K562 (cell line): Measurements from ENCODE around the gene TUT1. TPM values are rescaled to one million over a fixed set of nuclear protein-coding genes. Genes with fewer than 3 reads are reported as not detected.
A peak's percentile ranks its signal among the peaks of the same experiment; 100 is the strongest.

ENCODE experiments used
- BRCA1 ChIP-seq, 2 experiments: fragments of 450-650 bp in 1 of 2; sonication (generic) in 1 of 2; formaldehyde crosslinking in 1 of 2; IDR thresholded peaks; 2 replicates each; pipeline versions ENCODE4 v1.5.0 to v1.6.1; 2017 to 2020; ENCODE audit warnings: mild to moderate bottlenecking in 1 of 2, missing genetic modification reagents in 1 of 2
- DIDO1 ChIP-seq: fragments of 450-650 bp; IDR thresholded peaks from 2 replicates; pipeline ENCODE4 v1.6.1; 2016; ENCODE audit warnings: low read depth, missing biosample characterization, missing genetic modification characterization
- DMBX1 ChIP-seq: fragments of 250-450 bp; sonication (Bioruptor Pico); IDR thresholded peaks from 2 replicates; pipeline ENCODE4 v1.8.0; 2022; ENCODE audit warnings: inconsistent platforms, mild to moderate bottlenecking, moderate library complexity, borderline replicate concordance
- MED1 ChIP-seq: sonication (generic); formaldehyde crosslinking; IDR thresholded peaks from 2 replicates; pipeline ENCODE4 v1.8.1; 2023; ENCODE audit warnings: missing genetic modification reagents, borderline replicate concordance
- SIN3B ChIP-seq: fragments of 450-650 bp; IDR thresholded peaks from 2 replicates; pipeline ENCODE4 v1.6.1; 2017; ENCODE audit warnings: low read depth, mild to moderate bottlenecking, moderate library complexity
- TGIF2 ChIP-seq: sonication (generic); formaldehyde crosslinking; IDR thresholded peaks from 2 replicates; pipeline ENCODE4 v1.8.1; 2022; ENCODE audit warnings: mild to moderate bottlenecking, missing genetic modification reagents, moderate library complexity
- ZNF175 ChIP-seq: fragments of 200-800 bp; sonication (Bioruptor generic); IDR thresholded peaks from 2 replicates; pipeline ENCODE4 v1.6.1; 2016; ENCODE audit warnings: low read depth, mild to moderate bottlenecking, missing genetic modification characterization, missing compliant biosample characterization
- ZNF707 ChIP-seq: fragments of 250-450 bp; sonication (Bioruptor Pico); conservative IDR thresholded peaks from 2 replicates; pipeline ENCODE4 v1.8.0; 2022; ENCODE audit warnings: inconsistent platforms, mild to moderate bottlenecking, moderate library complexity
- polyA plus RNA-seq, 8 experiments: library from polyadenylated mRNA; depleted of rRNA in 4 of 8; stranded (reverse) in 5 of 8; unstranded in 3 of 8; fragments of >200 nt; fragmentation: Nextera tagmentation in 2 of 8; fragmentation: Illumina TruSeq in 1 of 8; extraction: Ambion mirVana in 2 of 8; extraction: Trizol in 1 of 8; gene quantifications; 2 replicates each; pipeline versions ENCODE4 v1.2.1 to v1.2.3, GENCODE V29; 2011 to 2014; ENCODE audit warnings: inconsistent platforms in 1 of 8, missing spikeins in 1 of 8
- total RNA-seq, 7 experiments: library from RNA; depleted of rRNA in 6 of 7; stranded (reverse); fragments of >200 nt in 6 of 7; fragmentation: Illumina TruSeq in 2 of 7; extraction: Trizol in 2 of 7; gene quantifications; 2 replicates each; pipeline versions ENCODE4 v1.2.1 to v1.2.3, GENCODE V29; 2011 to 2021; ENCODE audit warnings: low replicate concordance in 1 of 7
- TF ChIP-seq, protein P1 (sequence below): fragments of 450-650 bp; IDR thresholded peaks from 2 replicates; pipeline ENCODE4 v1.6.1; 2016; ENCODE audit warnings: low read depth
- TF ChIP-seq, protein P2 (sequence below): fragments of 250-450 bp; sonication (Bioruptor Pico); IDR thresholded peaks from 2 replicates; pipeline ENCODE4 v1.4.0; 2020
- TF ChIP-seq, protein P3 (sequence below): sonication (generic); formaldehyde crosslinking; IDR thresholded peaks from 2 replicates; pipeline ENCODE4 v1.8.1; 2023; ENCODE audit warnings: mild to moderate bottlenecking, missing genetic modification reagents

Gene TUT1
- total and polyA plus RNA-seq, 9 of the 15 experiments (the other 6 are each of a cell fraction or from before 2014, with no cell fraction given): 0.66 to 44.3 (median 15.7) TPM

DNA sequence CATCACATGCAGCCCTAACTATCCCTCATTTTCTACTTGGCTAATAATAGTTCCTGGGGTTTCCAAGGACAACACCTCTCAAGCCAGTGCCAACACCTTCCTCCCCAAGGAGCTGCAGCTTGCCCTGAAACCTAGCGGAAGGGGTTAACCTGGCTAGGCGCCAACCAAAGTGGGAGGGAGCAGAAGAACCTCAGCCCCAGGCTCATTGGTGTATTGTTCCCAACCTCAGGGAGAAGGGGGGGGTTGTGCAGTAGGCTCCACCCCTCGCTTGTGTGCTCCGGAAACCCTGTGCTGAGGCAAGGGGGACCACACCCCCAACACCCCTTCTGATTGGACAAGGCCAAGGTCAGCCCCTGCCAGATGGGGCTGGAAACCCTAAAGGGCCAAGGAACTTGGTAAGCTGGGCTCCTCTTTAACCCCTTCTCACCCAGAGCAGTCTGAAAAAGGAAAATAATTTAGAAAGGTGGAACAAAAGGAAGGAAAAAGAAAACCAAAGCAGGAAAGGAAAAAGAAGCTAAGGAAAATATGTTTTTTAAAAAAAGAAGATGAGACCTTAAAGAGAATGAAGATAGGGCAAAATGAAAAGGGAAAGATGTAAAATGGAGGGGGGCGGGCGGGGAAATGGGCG is 7.9 kb upstream of the TUT1 start (continued):
- TF ChIP-seq, protein P1, sequence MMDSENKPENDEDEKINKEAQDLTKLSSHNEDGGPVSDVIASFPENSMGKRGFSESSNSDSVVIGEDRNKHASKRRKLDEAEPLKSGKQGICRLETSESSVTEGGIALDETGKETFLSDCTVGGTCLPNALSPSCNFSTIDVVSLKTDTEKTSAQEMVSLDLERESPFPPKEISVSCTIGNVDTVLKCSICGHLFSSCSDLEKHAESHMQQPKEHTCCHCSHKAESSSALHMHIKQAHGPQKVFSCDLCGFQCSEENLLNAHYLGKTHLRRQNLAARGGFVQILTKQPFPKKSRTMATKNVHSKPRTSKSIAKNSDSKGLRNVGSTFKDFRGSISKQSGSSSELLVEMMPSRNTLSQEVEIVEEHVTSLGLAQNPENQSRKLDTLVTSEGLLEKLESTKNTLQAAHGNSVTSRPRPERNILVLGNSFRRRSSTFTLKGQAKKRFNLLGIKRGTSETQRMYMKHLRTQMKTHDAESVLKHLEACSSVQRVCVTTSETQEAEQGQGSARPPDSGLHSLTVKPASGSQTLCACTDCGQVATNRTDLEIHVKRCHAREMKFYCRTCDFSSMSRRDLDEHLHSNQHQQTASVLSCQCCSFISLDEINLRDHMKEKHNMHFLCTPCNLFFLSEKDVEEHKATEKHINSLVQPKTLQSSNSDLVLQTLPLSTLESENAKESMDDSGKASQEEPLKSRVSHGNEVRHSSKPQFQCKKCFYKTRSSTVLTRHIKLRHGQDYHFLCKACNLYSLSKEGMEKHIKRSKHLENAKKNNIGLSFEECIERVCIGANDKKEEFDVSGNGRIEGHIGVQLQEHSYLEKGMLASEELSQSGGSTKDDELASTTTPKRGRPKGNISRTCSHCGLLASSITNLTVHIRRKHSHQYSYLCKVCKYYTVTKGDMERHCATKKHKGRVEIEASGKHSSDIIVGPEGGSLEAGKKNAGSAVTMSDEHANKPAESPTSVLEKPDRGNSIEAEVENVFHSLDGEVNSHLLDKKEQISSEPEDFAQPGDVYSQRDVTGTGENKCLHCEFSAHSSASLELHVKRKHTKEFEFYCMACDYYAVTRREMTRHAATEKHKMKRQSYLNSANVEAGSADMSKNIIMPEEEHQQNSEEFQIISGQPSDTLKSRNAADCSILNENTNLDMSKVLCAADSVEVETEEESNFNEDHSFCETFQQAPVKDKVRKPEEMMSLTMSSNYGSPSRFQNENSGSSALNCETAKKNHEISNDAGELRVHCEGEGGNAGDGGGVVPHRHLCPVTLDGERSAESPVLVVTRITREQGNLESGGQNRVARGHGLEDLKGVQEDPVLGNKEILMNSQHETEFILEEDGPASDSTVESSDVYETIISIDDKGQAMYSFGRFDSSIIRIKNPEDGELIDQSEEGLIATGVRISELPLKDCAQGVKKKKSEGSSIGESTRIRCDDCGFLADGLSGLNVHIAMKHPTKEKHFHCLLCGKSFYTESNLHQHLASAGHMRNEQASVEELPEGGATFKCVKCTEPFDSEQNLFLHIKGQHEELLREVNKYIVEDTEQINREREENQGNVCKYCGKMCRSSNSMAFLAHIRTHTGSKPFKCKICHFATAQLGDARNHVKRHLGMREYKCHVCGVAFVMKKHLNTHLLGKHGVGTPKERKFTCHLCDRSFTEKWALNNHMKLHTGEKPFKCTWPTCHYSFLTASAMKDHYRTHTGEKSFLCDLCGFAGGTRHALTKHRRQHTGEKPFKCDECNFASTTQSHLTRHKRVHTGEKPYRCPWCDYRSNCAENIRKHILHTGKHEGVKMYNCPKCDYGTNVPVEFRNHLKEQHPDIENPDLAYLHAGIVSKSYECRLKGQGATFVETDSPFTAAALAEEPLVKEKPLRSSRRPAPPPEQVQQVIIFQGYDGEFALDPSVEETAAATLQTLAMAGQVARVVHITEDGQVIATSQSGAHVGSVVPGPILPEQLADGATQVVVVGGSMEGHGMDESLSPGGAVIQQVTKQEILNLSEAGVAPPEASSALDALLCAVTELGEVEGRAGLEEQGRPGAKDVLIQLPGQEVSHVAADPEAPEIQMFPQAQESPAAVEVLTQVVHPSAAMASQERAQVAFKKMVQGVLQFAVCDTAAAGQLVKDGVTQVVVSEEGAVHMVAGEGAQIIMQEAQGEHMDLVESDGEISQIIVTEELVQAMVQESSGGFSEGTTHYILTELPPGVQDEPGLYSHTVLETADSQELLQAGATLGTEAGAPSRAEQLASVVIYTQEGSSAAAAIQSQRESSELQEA: no peak
- TF ChIP-seq TGIF2 (CRISPR knock-in tag): no peak
- TF ChIP-seq DIDO1: no peak
- TF ChIP-seq SIN3B: no peak
- TF ChIP-seq MED1 (CRISPR knock-in tag): no peak
- 0 out of 2 replicates have a peak, but pooled peaks have one; percentile 22 for TF ChIP-seq ZNF175 (CRISPR knock-in tag)
- TF ChIP-seq ZNF707 (CRISPR knock-in tag): no peak
- TF ChIP-seq, protein P2, sequence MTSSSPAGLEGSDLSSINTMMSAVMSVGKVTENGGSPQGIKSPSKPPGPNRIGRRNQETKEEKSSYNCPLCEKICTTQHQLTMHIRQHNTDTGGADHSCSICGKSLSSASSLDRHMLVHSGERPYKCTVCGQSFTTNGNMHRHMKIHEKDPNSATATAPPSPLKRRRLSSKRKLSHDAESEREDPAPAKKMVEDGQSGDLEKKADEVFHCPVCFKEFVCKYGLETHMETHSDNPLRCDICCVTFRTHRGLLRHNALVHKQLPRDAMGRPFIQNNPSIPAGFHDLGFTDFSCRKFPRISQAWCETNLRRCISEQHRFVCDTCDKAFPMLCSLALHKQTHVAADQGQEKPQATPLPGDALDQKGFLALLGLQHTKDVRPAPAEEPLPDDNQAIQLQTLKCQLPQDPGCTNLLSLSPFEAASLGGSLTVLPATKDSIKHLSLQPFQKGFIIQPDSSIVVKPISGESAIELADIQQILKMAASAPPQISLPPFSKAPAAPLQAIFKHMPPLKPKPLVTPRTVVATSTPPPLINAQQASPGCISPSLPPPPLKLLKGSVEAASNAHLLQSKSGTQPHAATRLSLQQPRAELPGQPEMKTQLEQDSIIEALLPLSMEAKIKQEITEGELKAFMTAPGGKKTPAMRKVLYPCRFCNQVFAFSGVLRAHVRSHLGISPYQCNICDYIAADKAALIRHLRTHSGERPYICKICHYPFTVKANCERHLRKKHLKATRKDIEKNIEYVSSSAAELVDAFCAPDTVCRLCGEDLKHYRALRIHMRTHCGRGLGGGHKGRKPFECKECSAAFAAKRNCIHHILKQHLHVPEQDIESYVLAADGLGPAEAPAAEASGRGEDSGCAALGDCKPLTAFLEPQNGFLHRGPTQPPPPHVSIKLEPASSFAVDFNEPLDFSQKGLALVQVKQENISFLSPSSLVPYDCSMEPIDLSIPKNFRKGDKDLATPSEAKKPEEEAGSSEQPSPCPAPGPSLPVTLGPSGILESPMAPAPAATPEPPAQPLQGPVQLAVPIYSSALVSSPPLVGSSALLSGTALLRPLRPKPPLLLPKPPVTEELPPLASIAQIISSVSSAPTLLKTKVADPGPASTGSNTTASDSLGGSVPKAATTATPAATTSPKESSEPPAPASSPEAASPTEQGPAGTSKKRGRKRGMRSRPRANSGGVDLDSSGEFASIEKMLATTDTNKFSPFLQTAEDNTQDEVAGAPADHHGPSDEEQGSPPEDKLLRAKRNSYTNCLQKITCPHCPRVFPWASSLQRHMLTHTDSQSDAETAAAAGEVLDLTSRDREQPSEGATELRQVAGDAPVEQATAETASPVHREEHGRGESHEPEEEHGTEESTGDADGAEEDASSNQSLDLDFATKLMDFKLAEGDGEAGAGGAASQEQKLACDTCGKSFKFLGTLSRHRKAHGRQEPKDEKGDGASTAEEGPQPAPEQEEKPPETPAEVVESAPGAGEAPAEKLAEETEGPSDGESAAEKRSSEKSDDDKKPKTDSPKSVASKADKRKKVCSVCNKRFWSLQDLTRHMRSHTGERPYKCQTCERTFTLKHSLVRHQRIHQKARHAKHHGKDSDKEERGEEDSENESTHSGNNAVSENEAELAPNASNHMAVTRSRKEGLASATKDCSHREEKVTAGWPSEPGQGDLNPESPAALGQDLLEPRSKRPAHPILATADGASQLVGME (CRISPR knock-in tag): no peak
- TF ChIP-seq DMBX1 (CRISPR knock-in tag): no peak
- TF ChIP-seq, protein P3, sequence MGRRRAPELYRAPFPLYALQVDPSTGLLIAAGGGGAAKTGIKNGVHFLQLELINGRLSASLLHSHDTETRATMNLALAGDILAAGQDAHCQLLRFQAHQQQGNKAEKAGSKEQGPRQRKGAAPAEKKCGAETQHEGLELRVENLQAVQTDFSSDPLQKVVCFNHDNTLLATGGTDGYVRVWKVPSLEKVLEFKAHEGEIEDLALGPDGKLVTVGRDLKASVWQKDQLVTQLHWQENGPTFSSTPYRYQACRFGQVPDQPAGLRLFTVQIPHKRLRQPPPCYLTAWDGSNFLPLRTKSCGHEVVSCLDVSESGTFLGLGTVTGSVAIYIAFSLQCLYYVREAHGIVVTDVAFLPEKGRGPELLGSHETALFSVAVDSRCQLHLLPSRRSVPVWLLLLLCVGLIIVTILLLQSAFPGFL (CRISPR knock-in tag): no peak
- TF ChIP-seq BRCA1 (IDR thresholded peaks at IDR 0.05): no peak
- no peak for TF ChIP-seq BRCA1 (CRISPR knock-in tag; IDR thresholded peaks at IDR 0.05)
